H1 (cell line): ENCODE data around the gene LACTB. TPM values are rescaled to one million over a fixed set of nuclear protein-coding genes. Genes with fewer than 3 reads are reported as not detected.

Experiments
- CTCF ChIA-PET: fragments of 300-600 bp; sonication (Branson Sonifier 250); formaldehyde crosslinking; loops from one replicate; lab custom pipeline; 2021; ENCODE audit not compliant: partially characterized antibody; lab: Charles Lee
- POLR2A ChIA-PET: fragments of 300-600 bp; sonication (Branson Sonifier 250); formaldehyde crosslinking; loops from one replicate; lab custom pipeline; 2021; ENCODE audit warnings: inconsistent platforms; ENCODE audit not compliant: partially characterized antibody; lab: Charles Lee
- DNase-seq, 2 experiments: peaks; one replicate each; pipeline versions ENCODE4 v3.0.0 to v3.0.0-alpha.2; 2010 to 2022; ENCODE audit warnings: low spot score in 2 of 2, low read depth in 1 of 2, mixed read lengths in 1 of 2
- FAIRE-seq: peaks from 2 replicates; lab custom pipeline; 2011; peaks lifted over from hg19 to GRCh38; lab: Jason Lieb, UNC
- H2AFZ ChIP-seq: 2 replicates; pipeline ENCODE4 v1.8.1; 2012; ENCODE audit warnings: low read length, inconsistent platforms
- H2AK5ac ChIP-seq: 2 replicates; pipeline ENCODE4 v1.6.1; 2013; ENCODE audit warnings: low read depth, low read length
- H2BK120ac ChIP-seq: replicated peaks from 2 replicates; pipeline ENCODE3; 2013; ENCODE audit warnings: low read depth, low read length, inconsistent platforms
- H2BK12ac ChIP-seq: 2 replicates; pipeline ENCODE4 v1.6.1; 2013; ENCODE audit warnings: low read depth, low read length
- H2BK15ac ChIP-seq: 2 replicates; pipeline ENCODE4 v1.6.1; 2013; ENCODE audit warnings: low read length
- H2BK20ac ChIP-seq: 2 replicates; pipeline ENCODE4 v1.6.1; 2013; ENCODE audit warnings: low read length
- H2BK5ac ChIP-seq: 2 replicates; pipeline ENCODE4 v1.6.1; 2013; ENCODE audit warnings: low read depth, low read length
- H3K14ac ChIP-seq: 2 replicates; pipeline ENCODE4 v1.6.1; 2013; ENCODE audit warnings: inconsistent platforms; ENCODE audit not compliant: insufficient read length
- H3K18ac ChIP-seq: 2 replicates; pipeline ENCODE4 v1.6.1; 2013; ENCODE audit warnings: low read length; ENCODE audit errors: extremely low read depth
- H3K23ac ChIP-seq: 2 replicates; pipeline ENCODE4 v1.6.1; 2013; ENCODE audit warnings: inconsistent platforms; ENCODE audit not compliant: insufficient read length
- H3K23me2 ChIP-seq: 2 replicates; pipeline ENCODE4 v1.6.1; 2013; ENCODE audit warnings: low read depth, low read length
- H3K27ac ChIP-seq: 2 replicates; pipeline ENCODE4 v1.6.1; 2011; ENCODE audit warnings: low read depth, low read length, inconsistent platforms
- H3K27me3 ChIP-seq, 4 experiments: replicated peaks in 1 of 4; 1 replicate in 1 of 4; 2 replicates in 3 of 4; pipeline versions ENCODE4 v1.6.1 to v1.8.1; 2011 to 2013; ENCODE audit warnings: low read length in 3 of 4, mild to moderate bottlenecking in 3 of 4, inconsistent platforms in 2 of 4, mixed read lengths in 2 of 4, moderate library complexity in 1 of 4; ENCODE audit not compliant: control insufficient read depth in 3 of 4, insufficient read depth in 3 of 4; ENCODE audit errors: extremely low read depth in 1 of 4
- H3K36me3 ChIP-seq, 4 experiments: 2 replicates each; pipeline versions ENCODE4 v1.6.1 to v1.8.1; 2011 to 2013; ENCODE audit warnings: mild to moderate bottlenecking in 4 of 4, low read length in 3 of 4, moderate library complexity in 2 of 4, control low read depth in 1 of 4, inconsistent platforms in 1 of 4; ENCODE audit not compliant: insufficient read depth in 4 of 4, control insufficient read depth in 2 of 4
- H3K4ac ChIP-seq: replicated peaks from 2 replicates; pipeline ENCODE3; 2013; ENCODE audit warnings: low read length, low read depth, mixed read lengths, inconsistent platforms; ENCODE audit not compliant: insufficient read length
- H3K4me1 ChIP-seq, 4 experiments: replicated peaks in 1 of 4; 1 replicate in 1 of 4; 2 replicates in 3 of 4; pipeline versions ENCODE4 v1.6.1 to v1.8.1; 2011 to 2013; ENCODE audit warnings: low read length in 3 of 4, inconsistent platforms in 2 of 4, mixed read lengths in 1 of 4; ENCODE audit not compliant: insufficient read depth in 4 of 4, control insufficient read depth in 3 of 4
- H3K4me2 ChIP-seq, 2 experiments: 2 replicates each; pipeline versions ENCODE4 v1.6.1 to v1.8.1; 2011 to 2013; ENCODE audit warnings: low read depth in 2 of 2, low read length in 2 of 2, control low read depth in 1 of 2, inconsistent platforms in 1 of 2, mild to moderate bottlenecking in 1 of 2; ENCODE audit not compliant: insufficient read depth in 1 of 2
- H3K4me3 ChIP-seq, 4 experiments: fragments of 200-600, 300-600 bp in 1 of 4; sonication (generic), shearing (Covaris generic), sonication (Bioruptor Twin) in 1 of 4; 2 replicates each; pipeline versions ENCODE4 v1.5.1 to v1.8.1; 2011 to 2016; ENCODE audit warnings: low read length in 4 of 4, low read depth in 3 of 4, control low read depth in 2 of 4, inconsistent platforms in 2 of 4, mild to moderate bottlenecking in 2 of 4, mixed read lengths in 1 of 4, moderate library complexity in 1 of 4; ENCODE audit not compliant: insufficient read depth in 2 of 4; ENCODE audit errors: extremely low read depth in 1 of 4
- H3K56ac ChIP-seq: replicated peaks from 2 replicates; pipeline ENCODE3; 2013; ENCODE audit warnings: low read depth, mild to moderate bottlenecking, mixed read lengths, low read length, inconsistent platforms; ENCODE audit not compliant: insufficient read length
- H3K79me1 ChIP-seq: 2 replicates; pipeline ENCODE4 v1.6.1; 2013; ENCODE audit warnings: low read depth, low read length, control low read depth
- H3K79me2 ChIP-seq, 2 experiments: 2 replicates each; pipeline versions ENCODE4 v1.6.1 to v1.8.1; 2012 to 2013; ENCODE audit warnings: low read length in 2 of 2, mild to moderate bottlenecking in 2 of 2, inconsistent platforms in 1 of 2; ENCODE audit not compliant: insufficient read depth in 2 of 2, control insufficient read depth in 1 of 2
- H3K9ac ChIP-seq, 4 experiments: replicated peaks in 1 of 4; 1 replicate in 1 of 4; 2 replicates in 3 of 4; pipeline versions ENCODE4 v1.6.1 to v1.8.1; 2011 to 2013; ENCODE audit warnings: low read depth in 3 of 4, low read length in 3 of 4, control low read depth in 2 of 4, mild to moderate bottlenecking in 2 of 4, moderate library complexity in 2 of 4, inconsistent platforms in 1 of 4; ENCODE audit errors: extremely low read depth in 1 of 4
- H3K9me3 ChIP-seq, 2 experiments: 2 replicates each; pipeline versions ENCODE4 v1.6.1 to v1.8.1; 2012 to 2013; ENCODE audit warnings: mild to moderate bottlenecking in 2 of 2, moderate library complexity in 2 of 2, control low read depth in 1 of 2, inconsistent platforms in 1 of 2, low read depth in 1 of 2, low read length in 1 of 2, mixed read lengths in 1 of 2; ENCODE audit not compliant: insufficient read depth in 2 of 2
- H4K20me1 ChIP-seq, 2 experiments: replicated peaks in 1 of 2; 2 replicates each; pipeline versions ENCODE3 to v1.8.1; 2011 to 2013; ENCODE audit warnings: inconsistent platforms in 2 of 2, low read length in 2 of 2, mild to moderate bottlenecking in 1 of 2; ENCODE audit not compliant: insufficient read depth in 2 of 2, control insufficient read depth in 1 of 2
- H4K5ac ChIP-seq: 2 replicates; pipeline ENCODE4 v1.6.1; 2013; ENCODE audit warnings: low read length, low read depth, mixed read lengths, inconsistent platforms; ENCODE audit not compliant: insufficient read length
- H4K8ac ChIP-seq: 2 replicates; pipeline ENCODE4 v1.8.0; 2013; ENCODE audit warnings: mild to moderate bottlenecking, moderate library complexity, low read length, inconsistent platforms; ENCODE audit not compliant: insufficient read depth; ENCODE audit errors: extremely low read depth
- H4K91ac ChIP-seq: replicated peaks from 2 replicates; pipeline ENCODE3; 2013; ENCODE audit warnings: low read length, mixed read lengths, inconsistent platforms; ENCODE audit not compliant: insufficient read length
- BRCA1 ChIP-seq: IDR thresholded peaks from 2 replicates; pipeline ENCODE4 v1.6.1; 2012; ENCODE audit warnings: low read depth, low read length, improper control_type of control experiment
- EZH2 ChIP-seq: fragments of 200-600 bp; sonication (generic); IDR thresholded peaks from 2 replicates; pipeline ENCODE4 v1.7.1; 2012; ENCODE audit warnings: low read depth, mild to moderate bottlenecking, moderate library complexity, low read length, inconsistent platforms; ENCODE audit not compliant: severe bottlenecking
- GABPA ChIP-seq: IDR thresholded peaks from 2 replicates; pipeline ENCODE4 v1.6.1; 2011; ENCODE audit warnings: mild to moderate bottlenecking, low read length, moderate library complexity, borderline replicate concordance; ENCODE audit not compliant: insufficient read depth
- NANOG ChIP-seq: IDR thresholded peaks from 2 replicates; pipeline ENCODE4 v1.6.1; 2011; ENCODE audit warnings: low read length, low read depth, mild to moderate bottlenecking, inconsistent platforms; ENCODE audit not compliant: insufficient read depth, poor library complexity, severe bottlenecking
- POLR2AphosphoS5 ChIP-seq: IDR thresholded peaks from 2 replicates; pipeline ENCODE4 v1.6.1; 2011; ENCODE audit warnings: low read depth, low read length
- RBBP5 ChIP-seq: IDR thresholded peaks from 2 replicates; pipeline ENCODE4 v1.7.1; 2012; ENCODE audit warnings: low read depth, mild to moderate bottlenecking, inconsistent platforms, low read length, moderate library complexity, borderline replicate concordance
- SIX5 ChIP-seq: IDR thresholded peaks from 2 replicates; pipeline ENCODE4 v1.6.1; 2011; ENCODE audit warnings: mild to moderate bottlenecking, low read depth, low read length
- WGBS, 2 experiments: shearing (Covaris generic) in 1 of 2; methylation state at CpG; one replicate each; pipeline versions ENCODE4 v1.1.6 to v1.1.7; 2013 to 2015; ENCODE audit warnings: low lambda C conversion rate in 2 of 2, mixed read lengths in 2 of 2, inconsistent platforms in 1 of 2, low coverage in 1 of 2, missing lambda C conversion rate in 1 of 2; ENCODE audit not compliant: insufficient replicate concordance in 2 of 2, insufficient coverage in 1 of 2, insufficient read length in 1 of 2; ENCODE audit errors: extremely low coverage in 1 of 2, missing lambda C conversion rate in 1 of 2; 5-methylcytosine and 5-hydroxymethylcytosine counted together
- polyA plus RNA-seq, 7 experiments: library from polyadenylated mRNA; depleted of rRNA in 3 of 7; stranded (reverse) in 5 of 7; unstranded in 2 of 7; fragments of >200 nt in 5 of 7; fragments of 200-250 nt in 2 of 7; gene quantifications; 1 replicate in 5 of 7; 2 replicates in 1 of 7; 4 replicates in 1 of 7; pipeline versions ENCODE4 v1.2.1 to v1.2.3, GENCODE V29; 2011 to 2013; ENCODE audit warnings: missing spikeins in 2 of 7, mixed read lengths in 2 of 7
- total RNA-seq: library from RNA; stranded (reverse); fragmentation: NEBNext Ultra II Directional; extraction: Animal tissue kit (Norgen Biotek cat#: 25700); gene quantifications from 2 replicates; pipeline ENCODE4 v1.2.1, GENCODE V29; 2021
- TF ChIP-seq, protein P1 (sequence below): IDR thresholded peaks from 2 replicates; pipeline ENCODE4 v1.6.1; 2011; ENCODE audit warnings: low read length, improper control_type of control experiment

The LACTB gene
- total and polyA plus RNA-seq, 2 of the 8 experiments (the other 6 are each of a cell fraction or from before 2014, with no cell fraction given): 5.8 to 14.9 TPM

- H3K4me2 ChIP-seq: no peak overlapping the region
- H3K27ac ChIP-seq: no peak overlapping the region
These were observed 12.1 kb downstream of the LACTB start for GRCh38 chr15:63133786-63134185.

More at GRCh38 chr15:63133786-63134185, 12.1 kb downstream of the LACTB start:
- 87 to 100% methylated on average over 1 of the region's 1 CpG for WGBS, 2 experiments
- H2BK12ac ChIP-seq: no peak overlapping the region
- H3K4me3 ChIP-seq: no peak overlapping the region
- H3K23me2 ChIP-seq: no peaks in the 10 kb centered on the region
- H4K20me1 ChIP-seq: peaks cover 0 to 2% of the 10 kb centered on the region in 2 experiments
- no peak overlapping the region for H2BK120ac ChIP-seq
- no peak overlapping the region for H4K5ac ChIP-seq
- CTCF ChIA-PET: interaction anchor here (0.6 to 2.3 kb wide), 3 partner anchors 13 to 118 kb away, joined by 3 to 10 read pairs (median 3); no protein-coding TSS in a partner anchor
- H3K56ac ChIP-seq: no peak overlapping the region
- H3K9ac ChIP-seq: no peak overlapping the region
- H2BK15ac ChIP-seq: no peak overlapping the region
- no peak overlapping the region for H3K4ac ChIP-seq
- DNase-seq: no peak
- H4K8ac ChIP-seq: no peak overlapping the region
- no peaks in the 10 kb centered on the region for H3K27me3 ChIP-seq
- H3K36me3 ChIP-seq: peaks cover 0 to 4% (median 0%) of the 10 kb centered on the region in 4 experiments; a peak in 1 of 8 replicates
- H3K23ac ChIP-seq: no peak overlapping the region
- no peak overlapping the region for H2AFZ ChIP-seq
- no peak overlapping the region for H2AK5ac ChIP-seq
- FAIRE-seq: no peak
- H4K91ac ChIP-seq: no peak overlapping the region
- H3K14ac ChIP-seq: no peak overlapping the region
- H2BK20ac ChIP-seq: no peak overlapping the region
- H2BK5ac ChIP-seq: no peak overlapping the region
- POLR2A ChIA-PET: interaction anchor here (0.6 to 1.1 kb wide), 3 partner anchors 16 to 145 kb away, joined by 3 to 4 read pairs (median 3); no protein-coding TSS in a partner anchor
- TF ChIP-seq SIX5: no peak
- no peak for TF ChIP-seq RBBP5
- TF ChIP-seq, protein P1, sequence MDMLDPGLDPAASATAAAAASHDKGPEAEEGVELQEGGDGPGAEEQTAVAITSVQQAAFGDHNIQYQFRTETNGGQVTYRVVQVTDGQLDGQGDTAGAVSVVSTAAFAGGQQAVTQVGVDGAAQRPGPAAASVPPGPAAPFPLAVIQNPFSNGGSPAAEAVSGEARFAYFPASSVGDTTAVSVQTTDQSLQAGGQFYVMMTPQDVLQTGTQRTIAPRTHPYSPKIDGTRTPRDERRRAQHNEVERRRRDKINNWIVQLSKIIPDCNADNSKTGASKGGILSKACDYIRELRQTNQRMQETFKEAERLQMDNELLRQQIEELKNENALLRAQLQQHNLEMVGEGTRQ: no peak
- TF ChIP-seq POLR2AphosphoS5: no peak
- TF ChIP-seq BRCA1: no peak
- no peak for TF ChIP-seq NANOG
- no peak for TF ChIP-seq GABPA
- TF ChIP-seq EZH2: no peak
- H3K79me2 ChIP-seq: no peaks in the 10 kb centered on the region
- no peaks in the 10 kb centered on the region for H3K9me3 ChIP-seq
- H3K4me1 ChIP-seq: no peaks in the 10 kb centered on the region
- no peaks in the 10 kb centered on the region for H3K79me1 ChIP-seq
- H3K18ac ChIP-seq: no peak overlapping the region
